ENCODE measurements around the gene ZC2HC1B. TPM values are rescaled to one million over a fixed set of nuclear protein-coding genes. Genes with fewer than 3 reads are reported as not detected.

Gene ZC2HC1B
- total and polyA plus RNA-seq, 9 of the 15 experiments (the other 6 are each of a cell fraction or from before 2014, with no cell fraction given) = not detected

GRCh38 chr6:143842902-143843676, 21.2 kb upstream of the ZC2HC1B start, which contains the start of gene LTV1 (continued):
- TF ChIP-seq ZNF318 (IDR thresholded peaks at IDR 0.05; ENCODE audit: borderline replicate concordance in 1 of 2, low read depth in 1 of 2) (0 out of 4 replicates have a peak, but pooled peaks of 1 of the 2 experiments have one; percentile 20), TOE1 (IDR thresholded peaks at IDR 0.05; ENCODE audit: borderline replicate concordance) (peak; percentile 59; the same call in 1 of the 2 replicates), TOE1 (CRISPR knock-in tag; IDR thresholded peaks at IDR 0.05; ENCODE audit: borderline replicate concordance, low read depth) (no peak; the same call in 1 of the 2 replicates), HMGXB4 (CRISPR knock-in tag; IDR thresholded peaks at IDR 0.05) (peak; percentile 89; the same call in 1 of the 2 replicates), ZNF431 (CRISPR knock-in tag; IDR thresholded peaks at IDR 0.05) (peak; percentile 78), CSDE1 (IDR thresholded peaks at IDR 0.05) (peak in 1 of 2 experiments; percentile 84; a peak in 2 of 4 replicates), FOXJ3 (CRISPR knock-in tag; IDR thresholded peaks at IDR 0.05) (no peak), NR2C1 (IDR thresholded peaks at IDR 0.05) (0 out of 2 replicates have a peak, but pooled peaks have one; percentile 37), NR2C1 (tag; IDR thresholded peaks at IDR 0.05) (peak; percentile 32; the same call in 1 of the 2 replicates), KAT2B (IDR thresholded peaks at IDR 0.05; ENCODE audit: low read depth, low read length) (no peak), SLC30A9 (CRISPR knock-in tag; IDR thresholded peaks at IDR 0.05) (no peak), HES1 (IDR thresholded peaks at IDR 0.05; ENCODE audit: low read depth) (no peak), FOXP1 (CRISPR knock-in tag; IDR thresholded peaks at IDR 0.05) (peak; percentile 97), PTBP1 (IDR thresholded peaks at IDR 0.05; ENCODE audit: low read depth, low read length) (no peak), DIDO1 (tag; IDR thresholded peaks at IDR 0.05; ENCODE audit: low read depth) (peak; percentile 89), SMARCA4 (IDR thresholded peaks at IDR 0.05) (0 out of 2 replicates have a peak, but pooled peaks have one; percentile 45), ZNF79 (CRISPR knock-in tag; IDR thresholded peaks at IDR 0.05; ENCODE audit: low read depth) (peak; percentile 7; the same call in 1 of the 2 replicates)

Measured in K562 (cell line).